ENCODE measurements around the gene ZDHHC24.

- TF ChIP-seq CTCF (IDR thresholded peaks at IDR 0.05; ENCODE audit: insufficient read depth, low read depth, low read length) (no peak), EZH2 (IDR thresholded peaks at IDR 0.05; ENCODE audit: insufficient read depth, low read length) (no peak)
Measured at GRCh38 chr11:66484806-66485380, 61.0 kb downstream of the ZDHHC24 start.
